WTC11 (cell line): ENCODE measurements around the gene EML4. TPM values are rescaled to one million over a fixed set of nuclear protein-coding genes. Genes with fewer than 3 reads are reported as not detected.

Experiments used
- ATAC-seq: fragments of 200-7000 bp; cut with Tn5 transposase; 2 replicates; pipeline ENCODE4 v1.10.0; 2021; ENCODE audit warnings: mild to moderate bottlenecking, moderate library complexity
- CTCF ChIA-PET: fragments of 300-600 bp; sonication (Branson Sonifier 250); formaldehyde crosslinking; loops from one replicate; lab custom pipeline; 2021; ENCODE audit warnings: antibody characterized with exemption; lab: Charles Lee
- POLR2A ChIA-PET: fragments of 350-600 bp; sonication (Branson Sonifier 250); formaldehyde crosslinking; loops from one replicate; lab custom pipeline; 2021; ENCODE audit warnings: antibody characterized with exemption; lab: Charles Lee
- DNase-seq: peaks from one replicate; pipeline ENCODE4 v3.0.0; 2021; ENCODE audit warnings: low spot score
- H3K27ac Mint-ChIP-seq: 2 replicates; pipeline ENCODE4 v1.8.0; 2021; ENCODE audit warnings: mixed read lengths
- H3K27me3 Mint-ChIP-seq: 2 replicates; pipeline ENCODE4 v1.8.0; 2021; ENCODE audit warnings: low read depth, mild to moderate bottlenecking, moderate library complexity, mixed read lengths
- H3K36me3 Mint-ChIP-seq: 2 replicates; pipeline ENCODE4 v1.8.0; 2021; ENCODE audit warnings: mixed read lengths
- H3K4me1 Mint-ChIP-seq: 2 replicates; pipeline ENCODE4 v1.8.0; 2022; ENCODE audit warnings: mixed read lengths
- H3K4me3 Mint-ChIP-seq: 2 replicates; pipeline ENCODE4 v1.8.0; 2021; ENCODE audit warnings: mild to moderate bottlenecking, moderate library complexity, mixed read lengths
- H3K9me3 Mint-ChIP-seq: 2 replicates; pipeline ENCODE4 v1.8.0; 2021; ENCODE audit warnings: mixed read lengths
- ARID4B ChIP-seq: sonication (generic); formaldehyde crosslinking; IDR thresholded peaks from 2 replicates; pipeline ENCODE4 v1.8.0; 2023; ENCODE audit warnings: missing genetic modification reagents, mild to moderate bottlenecking, borderline replicate concordance
- ELF4 ChIP-seq: sonication (generic); formaldehyde crosslinking; IDR thresholded peaks from 2 replicates; pipeline ENCODE4 v1.8.1; 2022; ENCODE audit warnings: low read depth, mild to moderate bottlenecking, moderate library complexity, missing genetic modification reagents
- GTF2I ChIP-seq: fragments of 250-450 bp; sonication (Bioruptor Pico); conservative IDR thresholded peaks from 2 replicates; pipeline ENCODE4 v1.4.0; 2021; ENCODE audit warnings: mild to moderate bottlenecking
- HMGA2 ChIP-seq: fragments of 250-450 bp; sonication (Bioruptor Pico); IDR thresholded peaks from 2 replicates; pipeline ENCODE4 v1.4.0; 2021; ENCODE audit warnings: mild to moderate bottlenecking, moderate library complexity
- HMGXB4 ChIP-seq: sonication (generic); formaldehyde crosslinking; IDR thresholded peaks from 2 replicates; pipeline ENCODE4 v1.8.1; 2023; ENCODE audit warnings: mild to moderate bottlenecking, moderate library complexity, missing genetic modification reagents
- MAX ChIP-seq: sonication (generic); formaldehyde crosslinking; IDR thresholded peaks from 2 replicates; pipeline ENCODE4 v1.8.0; 2022; ENCODE audit warnings: mild to moderate bottlenecking, missing genetic modification reagents
- MXD4 ChIP-seq: fragments of 250-450 bp; sonication (Bioruptor Pico); IDR thresholded peaks from 2 replicates; pipeline ENCODE4 v1.8.0; 2021; ENCODE audit warnings: mild to moderate bottlenecking, moderate library complexity, borderline replicate concordance
- MYBL2 ChIP-seq: sonication (generic); formaldehyde crosslinking; IDR thresholded peaks from 2 replicates; pipeline ENCODE4 v1.8.1; 2023; ENCODE audit warnings: mild to moderate bottlenecking, moderate library complexity, missing genetic modification reagents
- OVOL2 ChIP-seq: fragments of 250-450 bp; sonication (Bioruptor Pico); IDR thresholded peaks from 2 replicates; pipeline ENCODE4 v1.9.0; 2021; ENCODE audit warnings: mild to moderate bottlenecking, borderline replicate concordance
- SMAD4 ChIP-seq: sonication (generic); formaldehyde crosslinking; IDR thresholded peaks from 2 replicates; pipeline ENCODE4 v1.8.0; 2022; ENCODE audit warnings: mild to moderate bottlenecking, missing genetic modification reagents
- SP1 ChIP-seq: sonication (generic); formaldehyde crosslinking; conservative IDR thresholded peaks from 2 replicates; pipeline ENCODE4 v1.8.1; 2022; ENCODE audit warnings: missing genetic modification reagents
- TP53 ChIP-seq: sonication (generic); formaldehyde crosslinking; IDR thresholded peaks from 2 replicates; pipeline ENCODE4 v1.8.1; 2023; ENCODE audit warnings: mild to moderate bottlenecking, missing genetic modification reagents
- ZNF263 ChIP-seq: sonication (generic); formaldehyde crosslinking; IDR thresholded peaks from 2 replicates; pipeline ENCODE4 v1.8.1; 2022; ENCODE audit warnings: low read depth, mild to moderate bottlenecking, moderate library complexity, missing genetic modification reagents
- ZNF281 ChIP-seq: sonication (generic); formaldehyde crosslinking; IDR thresholded peaks from 2 replicates; pipeline ENCODE4 v1.8.0; 2023; ENCODE audit warnings: mild to moderate bottlenecking, missing genetic modification reagents
- ZNF396 ChIP-seq: fragments of 250-450 bp; sonication (Bioruptor Pico); IDR thresholded peaks from 2 replicates; pipeline ENCODE4 v1.8.0; 2021; ENCODE audit warnings: mild to moderate bottlenecking, moderate library complexity, borderline replicate concordance
- total RNA-seq: library from RNA; stranded (reverse); gene quantifications from 3 replicates; pipeline ENCODE4 v1.2.3, GENCODE V29; 2021

The EML4 gene
- total RNA-seq, 1 experiment from 2014 or later = 89.9 TPM

- TF ChIP-seq ARID4B (CRISPR knock-in tag) (no peak), ZNF263 (CRISPR knock-in tag) (no peak)
- TF ChIP-seq, all 79 proteins: peak for 0
These were observed 135.0 kb downstream of the EML4 start (continued) for GRCh38 chr2:42304059-42304713.

- POLR2A ChIA-PET = no interaction called here
These were observed 138.0 kb downstream of the EML4 start for GRCh38 chr2:42307180-42307579.

More at GRCh38 chr2:42307180-42307579, 138.0 kb downstream of the EML4 start:
- Mint-ChIP-seq H3K27ac (no peak overlapping the region), H3K9me3 (no peaks in the 10 kb centered on the region), H3K27me3 (no peaks in the 10 kb centered on the region), H3K4me3 (no peak overlapping the region), H3K36me3 (peaks cover 26% of the 10 kb centered on the region), H3K4me1 (peaks cover 2% of the 10 kb centered on the region; the same call in 1 of the 2 replicates)
- DNase-seq (no peak), ATAC-seq (no peak)
- CTCF ChIA-PET = no interaction called here
- TF ChIP-seq ELF4 (no peak), MAX (CRISPR knock-in tag) (no peak), SMAD4 (CRISPR knock-in tag) (no peak), OVOL2 (CRISPR knock-in tag) (no peak), HMGXB4 (CRISPR knock-in tag) (no peak), GTF2I (CRISPR knock-in tag) (no peak), MYBL2 (CRISPR knock-in tag) (no peak), MXD4 (CRISPR knock-in tag) (no peak), HMGA2 (CRISPR knock-in tag) (no peak), ZNF396 (CRISPR knock-in tag) (no peak), SP1 (CRISPR knock-in tag) (no peak), TP53 (CRISPR knock-in tag) (no peak), ZNF281 (CRISPR knock-in tag) (no peak)
